ENCODE measurements around the gene NANS. TPM values are rescaled to one million over a fixed set of nuclear protein-coding genes. Genes with fewer than 3 reads are reported as not detected.
A peak's percentile ranks its signal among the peaks of the same experiment; 100 is the strongest.

Gene NANS
- total and polyA plus RNA-seq, 2 of the 13 experiments (the other 11 are each of a cell fraction or from before 2014, with no cell fraction given), result 86.9 to 203 TPM

- TF ChIP-seq REL (CRISPR knock-in tag; conservative IDR thresholded peaks at IDR 0.05) (no peak), MTF2 (CRISPR knock-in tag; IDR thresholded peaks at IDR 0.05; ENCODE audit: borderline replicate concordance) (no peak), ZUFSP (CRISPR knock-in tag; IDR thresholded peaks at IDR 0.05; ENCODE audit: borderline replicate concordance) (no peak), EED (CRISPR knock-in tag; IDR thresholded peaks at IDR 0.05) (no peak), ZNF280B (CRISPR knock-in tag; IDR thresholded peaks at IDR 0.05; ENCODE audit: borderline replicate concordance) (no peak), ZNF20 (CRISPR knock-in tag; IDR thresholded peaks at IDR 0.05) (no peak), TRAFD1 (CRISPR knock-in tag; IDR thresholded peaks at IDR 0.05; ENCODE audit: borderline replicate concordance) (no peak), ELF4 (CRISPR knock-in tag; IDR thresholded peaks at IDR 0.05; ENCODE audit: borderline replicate concordance) (no peak), CEBPG (CRISPR knock-in tag; IDR thresholded peaks at IDR 0.05) (0 out of 2 replicates have a peak, but pooled peaks have one; percentile 16), ZSCAN5A (CRISPR knock-in tag; IDR thresholded peaks at IDR 0.05; ENCODE audit: borderline replicate concordance) (no peak), PHF8 (CRISPR knock-in tag; IDR thresholded peaks at IDR 0.05) (no peak), PAX8 (CRISPR knock-in tag; IDR thresholded peaks at IDR 0.05; ENCODE audit: borderline replicate concordance) (no peak), ZNF546 (CRISPR knock-in tag; conservative IDR thresholded peaks at IDR 0.05) (no peak), RARA (CRISPR knock-in tag; IDR thresholded peaks at IDR 0.05) (no peak; the same call in none of the 2 replicates), ZNF816 (CRISPR knock-in tag; IDR thresholded peaks at IDR 0.05; ENCODE audit: borderline replicate concordance) (no peak), ZNF143 (CRISPR knock-in tag; IDR thresholded peaks at IDR 0.05) (no peak), ZNF17 (CRISPR knock-in tag; IDR thresholded peaks at IDR 0.05) (no peak), GLI4 (CRISPR knock-in tag; IDR thresholded peaks at IDR 0.05; ENCODE audit: borderline replicate concordance) (no peak), PLSCR1 (CRISPR knock-in tag; IDR thresholded peaks at IDR 0.05; ENCODE audit: borderline replicate concordance) (no peak), ZNF629 (CRISPR knock-in tag; conservative IDR thresholded peaks at IDR 0.05) (peak; percentile 57; the same call in 1 of the 2 replicates)
Measured at GRCh38 chr9:98117984-98118639, 61.6 kb downstream of the NANS start (continued).

Measured in HepG2 (cell line).